Adipose tissue (tissue), 3 donors: ENCODE results near the gene PRRG3. TPM values are rescaled to one million over a fixed set of nuclear protein-coding genes. Genes with fewer than 3 reads are reported as not detected.
"Not testable (repeated sequence)": the region's sequence is repeated elsewhere in the genome, so short reads cannot be mapped to it uniquely, and the experiment has no call there.

ENCODE experiments used
- H3K27ac ChIP-seq: one replicate; pipeline ENCODE4 v1.5.1; 2013; ENCODE audit warnings: low read depth, low read length
- WGBS, 3 donors: extraction: QIAGEN DNeasy Blood & Tissue Kit; methylation state at CpG; one replicate each; pipeline ENCODE4 v1.1.7; 2013; 5-methylcytosine and 5-hydroxymethylcytosine counted together
- polyA plus RNA-seq, 3 donors: library from polyadenylated mRNA; stranded (reverse); fragments of 200-250 nt; gene quantifications; one replicate each; pipeline ENCODE4 v1.2.3, GENCODE V29; 2013
- donor health status: healthy with polysubstance abuse.
- donor health status: Bipolar disorder and iron deficiency.
- donor health status: healthy.

The PRRG3 gene
- polyA plus RNA-seq: under 1 TPM; 0.03 to 0.45 (median 0.07) TPM

- H3K27ac ChIP-seq: no peak within 1 kb of the TSS
- 4 to 23% (median 6%) methylated on average over 14 to 61 of the region's 100 CpGs for WGBS, 3 donors
Observed at GRCh38 chrX:151694661-151695582, at the start of gene PRRG3. TSS of gene PRRG3 (plus strand) at chrX:151695458. CDS start at chrX:151698815, 3,357 bp downstream.

- 55 to 75% (median 57%) methylated on average over 6 of the region's 6 CpGs for WGBS, 3 donors
- H3K27ac ChIP-seq: no peak overlapping the region
Observed at GRCh38 chrX:151675121-151675746, 20.0 kb upstream of the PRRG3 start.

- WGBS, 3 donors: 62 to 77% (median 72%) methylated on average over 4 of the region's 4 CpGs
- no peak overlapping the region for H3K27ac ChIP-seq
Observed at GRCh38 chrX:151676196-151676595, 19.1 kb upstream of the PRRG3 start.

DNA sequence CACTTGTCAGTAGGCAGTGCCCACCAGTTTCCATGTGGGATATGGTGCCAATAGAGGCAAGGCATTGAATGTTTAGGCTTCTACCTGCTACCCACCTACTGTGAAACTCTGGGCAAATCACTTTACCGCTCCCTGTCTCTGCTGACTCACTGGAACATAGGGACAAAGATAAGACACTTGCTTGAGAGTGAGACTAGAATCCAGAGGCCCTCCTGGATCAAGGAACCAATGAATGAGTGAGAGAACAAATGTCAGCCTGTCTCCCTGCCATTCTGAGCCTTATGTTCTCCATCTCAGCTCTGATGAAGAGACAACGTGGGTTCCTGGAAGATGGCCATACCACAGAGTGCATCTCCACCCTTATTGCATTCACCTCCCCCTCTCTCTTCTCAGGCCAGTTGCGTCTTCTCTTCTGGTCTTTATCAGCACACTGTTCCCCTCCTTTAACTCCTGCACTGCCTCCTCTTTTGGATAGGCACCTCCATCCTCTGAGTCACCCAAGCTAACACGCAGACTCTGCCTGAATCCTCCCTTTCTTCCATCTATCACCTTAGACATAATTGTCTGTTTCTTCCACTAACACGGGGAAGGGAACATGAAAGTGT, 15.4 kb upstream of the PRRG3 start:
- 57 to 63% (median 61%) methylated on average over 5 of the region's 5 CpGs for WGBS, 3 donors

DNA sequence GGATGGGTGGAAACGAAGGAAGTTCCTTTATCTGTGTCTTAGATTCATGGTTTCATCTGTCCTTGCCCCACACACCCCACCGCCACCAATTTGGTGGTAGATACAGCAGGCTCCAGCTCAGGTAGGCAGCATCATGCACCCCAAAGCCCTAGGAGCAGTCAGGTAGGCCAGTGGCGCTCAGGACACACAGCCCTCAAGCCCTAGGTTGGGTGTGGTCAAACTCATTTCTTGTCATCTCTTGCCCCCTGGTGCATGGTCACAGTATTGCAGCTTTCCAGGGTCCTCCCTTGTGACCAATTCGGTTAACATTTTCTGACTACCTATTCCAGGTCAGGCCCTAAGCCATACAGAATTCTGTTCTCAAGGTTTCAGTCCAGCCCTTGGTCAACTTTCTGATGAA, 14.5 kb upstream of the PRRG3 start:
- WGBS, 3 donors: 45 to 53% (median 49%) methylated on average over 3 to 4 of the region's 4 CpGs
- no peak overlapping the region for H3K27ac ChIP-seq

More for the DNA sequence above, 15.4 kb upstream of the PRRG3 start:
- H3K27ac ChIP-seq: no peak overlapping the region

- no peak overlapping the region for H3K27ac ChIP-seq
Observed at GRCh38 chrX:151687635-151688034, 7.6 kb upstream of the PRRG3 start.

GRCh38 chrX:151688695-151689094, 6.6 kb upstream of the PRRG3 start:
- no peak overlapping the region for H3K27ac ChIP-seq

- no peak overlapping the region for H3K27ac ChIP-seq
- 88 to 93% (median 91%) methylated on average over 6 of the region's 6 CpGs for WGBS, 3 donors
Observed at GRCh38 chrX:151692825-151693224, 2.4 kb upstream of the PRRG3 start.

GRCh38 chrX:151694121-151694520, 1.1 kb upstream of the PRRG3 start:
- 62 to 70% (median 66%) methylated on average over 11 to 12 of the region's 12 CpGs for WGBS, 3 donors
- H3K27ac ChIP-seq: no peak overlapping the region

DNA sequence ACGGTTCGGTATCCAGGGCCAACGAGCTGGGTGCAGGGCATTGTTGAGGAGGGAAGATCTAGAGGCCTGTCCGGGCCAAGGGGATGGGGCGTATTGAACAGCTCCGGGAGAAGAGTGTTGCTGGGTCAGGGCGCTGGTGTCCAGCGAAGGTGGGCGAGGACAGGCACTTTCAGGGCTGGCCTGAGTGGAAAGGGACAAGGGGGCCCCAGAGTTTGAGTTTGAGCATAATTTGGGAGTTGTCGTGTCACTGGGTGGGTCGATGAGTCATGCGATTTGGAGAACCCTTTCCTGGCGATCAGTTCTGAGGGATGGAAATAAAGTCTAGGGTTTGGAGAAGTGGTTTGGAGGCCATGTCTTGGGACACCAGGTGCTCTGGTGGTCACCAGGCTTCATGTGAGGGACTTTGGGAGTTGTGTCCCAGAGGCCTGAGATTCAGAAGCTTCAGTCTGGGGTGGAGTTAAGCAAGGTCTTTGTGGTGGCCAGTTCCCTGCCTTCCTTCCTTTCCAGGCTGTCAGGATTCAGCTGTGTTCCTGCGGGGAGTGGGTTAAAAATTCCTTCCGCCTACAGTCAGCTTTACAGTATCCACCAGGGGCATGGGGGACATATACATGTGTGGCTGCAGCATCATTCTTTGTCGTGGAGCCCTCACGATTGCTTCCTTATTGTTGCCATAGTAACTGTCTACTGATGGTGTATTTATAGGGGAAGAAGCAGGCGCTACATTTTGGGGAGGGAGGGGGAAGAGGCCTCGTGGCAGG, 504 bp downstream of the PRRG3 start:
- no peak overlapping the region for H3K27ac ChIP-seq
- 14 to 37% (median 17%) methylated on average over 19 of the region's 19 CpGs for WGBS, 3 donors

GRCh38 chrX:151697082-151697481, 1.8 kb downstream of the PRRG3 start:
- H3K27ac ChIP-seq: not testable (repeated sequence)
- WGBS, 3 donors: 78 to 89% (median 86%) methylated on average over 6 to 8 of the region's 8 CpGs

DNA sequence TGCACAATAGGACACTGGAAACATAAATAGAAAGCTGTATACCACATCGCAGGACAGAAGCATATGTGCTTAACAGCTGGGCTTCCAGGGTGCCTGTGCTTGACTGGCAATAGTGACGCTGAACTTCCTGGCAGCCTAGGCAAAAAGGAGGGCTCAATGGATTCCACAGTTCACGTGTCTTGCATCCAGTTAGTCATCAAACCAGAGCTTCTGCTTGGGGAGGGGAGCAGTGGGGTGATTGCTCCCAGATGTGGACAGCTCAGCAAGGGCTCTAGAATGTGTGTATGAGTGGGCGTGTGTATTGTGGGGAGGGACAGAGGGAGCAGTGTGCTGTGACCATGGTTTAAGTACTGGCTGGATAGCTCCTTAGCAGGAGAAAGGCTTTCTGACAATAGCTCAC, 2.3 kb downstream of the PRRG3 start:
- 49 to 66% (median 55%) methylated on average over 4 of the region's 4 CpGs for whole genome bisulfite sequencing, 3 donors
- H3K27ac ChIP-seq: no peak overlapping the region

GRCh38 chrX:151698485-151698884, 3.2 kb downstream of the PRRG3 start:
- no peak overlapping the region for H3K27ac ChIP-seq
- WGBS, 3 donors: 71 to 91% (median 91%) methylated on average over 4 to 6 of the region's 6 CpGs

DNA sequence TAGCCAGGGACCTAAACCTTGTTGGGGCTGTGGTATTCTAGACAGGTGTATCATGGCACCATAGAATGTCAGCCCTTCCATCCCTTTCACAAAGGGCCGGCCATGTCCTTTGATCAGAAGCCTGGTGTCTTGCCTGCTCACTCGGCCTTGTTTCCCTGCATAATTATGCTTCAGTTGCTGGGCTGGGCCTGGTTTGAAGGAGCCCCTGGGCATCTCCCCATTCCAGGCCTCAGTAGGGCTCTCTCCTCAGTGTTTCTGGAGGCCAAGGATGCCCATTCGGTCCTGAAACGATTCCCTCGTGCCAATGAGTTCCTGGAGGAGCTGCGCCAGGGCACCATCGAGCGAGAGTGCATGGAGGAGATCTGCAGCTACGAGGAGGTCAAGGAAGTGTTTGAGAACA, 4.5 kb downstream of the PRRG3 start:
- 86 to 98% (median 92%) methylated on average over 9 of the region's 9 CpGs for WGBS, 3 donors
- no peak overlapping the region for H3K27ac ChIP-seq

- H3K27ac ChIP-seq: no peak overlapping the region
- WGBS, 3 donors: 81 to 94% (median 89%) methylated on average over 7 to 16 of the region's 16 CpGs
Observed at GRCh38 chrX:151700581-151700980, 5.3 kb downstream of the PRRG3 start.

GRCh38 chrX:151701071-151701470, 5.8 kb downstream of the PRRG3 start:
- WGBS, 3 donors: 86 to 100% (median 97%) methylated on average over 4 of the region's 4 CpGs
- no peak overlapping the region for H3K27ac ChIP-seq

DNA sequence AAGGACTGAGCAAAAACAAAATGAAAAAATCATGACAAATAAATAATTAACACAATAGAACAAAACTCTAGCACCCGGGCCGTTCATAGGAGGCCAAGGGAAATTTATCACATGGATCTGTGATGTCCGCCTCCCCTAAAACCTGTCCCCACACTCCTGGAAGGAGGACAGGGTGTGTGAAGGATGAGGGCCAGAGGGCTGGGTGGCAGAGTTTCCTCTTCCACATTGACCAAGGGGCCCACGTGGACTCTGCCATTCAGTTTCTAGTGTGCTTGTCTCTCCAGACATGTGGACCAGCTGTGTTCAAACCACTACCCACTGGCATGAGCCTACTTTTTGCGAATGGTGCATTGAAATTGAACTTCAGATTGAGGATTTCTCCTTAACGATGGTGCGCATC, 6.3 kb downstream of the PRRG3 start:
- H3K27ac ChIP-seq: no peak overlapping the region
- WGBS, 3 donors: 83 to 92% (median 90%) methylated on average over 7 of the region's 7 CpGs

- 75 to 91% (median 84%) methylated on average over 9 of the region's 9 CpGs for WGBS, 3 donors
- H3K27ac ChIP-seq: no peak overlapping the region
Observed at GRCh38 chrX:151702026-151702714, 6.9 kb downstream of the PRRG3 start.
